Naive thymus-derived CD4-positive, alpha-beta T cell (primary cell): ENCODE results near the gene NHS. TPM values are rescaled to one million over a fixed set of nuclear protein-coding genes. Genes with fewer than 3 reads are reported as not detected.

Experiments
- ATAC-seq: fragments of 150-1000 bp; cut with Tn5 transposase; 2 replicates; pipeline ENCODE4 v1.10.0; 2021; ENCODE audit warnings: mild to moderate bottlenecking, moderate library complexity
- CTCF ChIA-PET: fragments of 350-600 bp; sonication (Branson Sonifier 250); formaldehyde crosslinking; loops from one replicate; lab custom pipeline; 2021; ENCODE audit warnings: antibody characterized with exemption; lab: Charles Lee
- POLR2A ChIA-PET: fragments of 350-600 bp; sonication (Branson Sonifier 250); formaldehyde crosslinking; loops from one replicate; lab custom pipeline; 2021; ENCODE audit warnings: antibody characterized with exemption, inconsistent platforms; lab: Charles Lee
- DNase-seq, 9 donors: peaks; one replicate each; pipeline versions ENCODE4 v3.0.0 to v3.0.0-alpha.2; 2020 to 2022; ENCODE audit warnings: mixed read lengths in 1 of 9
- H3K27ac ChIP-seq: one replicate; pipeline ENCODE4 v1.7.0; 2013; ENCODE audit warnings: mild to moderate bottlenecking, low read depth, low read length, moderate library complexity
- H3K27me3 ChIP-seq, 2 donors: one replicate each; pipeline ENCODE4 v1.7.0; 2013; ENCODE audit warnings: low read length in 2 of 2, mild to moderate bottlenecking in 2 of 2, moderate library complexity in 2 of 2; ENCODE audit not compliant: control insufficient read depth in 2 of 2, insufficient read depth in 2 of 2
- H3K36me3 ChIP-seq, 3 experiments: 1 replicate in 2 of 3; 2 replicates in 1 of 3; pipeline ENCODE4 v1.7.0; 2013; ENCODE audit warnings: low read length in 3 of 3, mild to moderate bottlenecking in 3 of 3, moderate library complexity in 1 of 3; ENCODE audit not compliant: insufficient read depth in 3 of 3, control insufficient read depth in 2 of 3
- H3K4me1 ChIP-seq, 2 donors: one replicate each; pipeline ENCODE4 v1.7.0; 2013; ENCODE audit warnings: low read length in 2 of 2, mild to moderate bottlenecking in 2 of 2, moderate library complexity in 1 of 2; ENCODE audit not compliant: control insufficient read depth in 2 of 2, insufficient read depth in 2 of 2
- H3K4me3 ChIP-seq: 2 replicates; pipeline ENCODE4 v1.7.0; 2013; ENCODE audit warnings: mild to moderate bottlenecking, low read length
- H3K9me3 ChIP-seq, 3 experiments: 1 replicate in 2 of 3; 2 replicates in 1 of 3; pipeline ENCODE4 v1.7.0; 2013; ENCODE audit warnings: low read length in 3 of 3; ENCODE audit not compliant: control insufficient read depth in 2 of 3
- H3K27ac Mint-ChIP-seq, 9 donors: one replicate each; pipeline ENCODE4 v1.8.0; 2020 to 2022; ENCODE audit warnings: mixed read lengths in 9 of 9, mild to moderate bottlenecking in 8 of 9, moderate library complexity in 5 of 9, inconsistent platforms in 2 of 9
- H3K27me3 Mint-ChIP-seq, 5 donors: one replicate each; pipeline ENCODE4 v1.8.0; 2021 to 2022; ENCODE audit warnings: mixed read lengths in 5 of 5, mild to moderate bottlenecking in 1 of 5
- H3K36me3 Mint-ChIP-seq, 5 donors: one replicate each; pipeline ENCODE4 v1.8.0; 2020 to 2022; ENCODE audit warnings: mixed read lengths in 5 of 5, mild to moderate bottlenecking in 3 of 5, inconsistent platforms in 1 of 5
- H3K4me1 Mint-ChIP-seq, 7 donors: one replicate each; pipeline ENCODE4 v1.8.0; 2020 to 2022; ENCODE audit warnings: mixed read lengths in 7 of 7, mild to moderate bottlenecking in 3 of 7, inconsistent platforms in 1 of 7
- H3K4me3 Mint-ChIP-seq, 10 donors: one replicate each; pipeline ENCODE4 v1.8.0; 2020 to 2022; ENCODE audit warnings: mild to moderate bottlenecking in 10 of 10, mixed read lengths in 10 of 10, moderate library complexity in 6 of 10, inconsistent platforms in 2 of 10
- H3K9me3 Mint-ChIP-seq, 11 donors: one replicate each; pipeline ENCODE4 v1.8.0; 2020 to 2022; ENCODE audit warnings: mixed read lengths in 11 of 11, mild to moderate bottlenecking in 4 of 11, inconsistent platforms in 1 of 11, moderate library complexity in 1 of 11
- intact Hi-C, 2 donors: fragments of 100-400 bp; cut with micrococcal nuclease; formaldehyde crosslinking; loops; one replicate each; pipeline ENCODE4 v1.15.1; 2023
- polyA plus RNA-seq, 2 donors: library from polyadenylated mRNA; unstranded; fragments of 300-500 nt; fragmentation: Illumina TruSeq; gene quantifications; one replicate each; pipeline ENCODE4 v1.2.3, GENCODE V29; 2021
- total RNA-seq, 6 experiments: library from RNA in 5 of 6; stranded (reverse) in 5 of 6; gene quantifications; 1 replicate in 5 of 6; 2 replicates in 1 of 6; pipeline ENCODE4 v1.2.3 and lab custom pipeline; 2021 to 2026

Gene NHS
- total and polyA plus RNA-seq, 7 experiments from 2014 or later, result 0.02 to 2.6 (median 0.32) TPM; not detected in 1

DNA sequence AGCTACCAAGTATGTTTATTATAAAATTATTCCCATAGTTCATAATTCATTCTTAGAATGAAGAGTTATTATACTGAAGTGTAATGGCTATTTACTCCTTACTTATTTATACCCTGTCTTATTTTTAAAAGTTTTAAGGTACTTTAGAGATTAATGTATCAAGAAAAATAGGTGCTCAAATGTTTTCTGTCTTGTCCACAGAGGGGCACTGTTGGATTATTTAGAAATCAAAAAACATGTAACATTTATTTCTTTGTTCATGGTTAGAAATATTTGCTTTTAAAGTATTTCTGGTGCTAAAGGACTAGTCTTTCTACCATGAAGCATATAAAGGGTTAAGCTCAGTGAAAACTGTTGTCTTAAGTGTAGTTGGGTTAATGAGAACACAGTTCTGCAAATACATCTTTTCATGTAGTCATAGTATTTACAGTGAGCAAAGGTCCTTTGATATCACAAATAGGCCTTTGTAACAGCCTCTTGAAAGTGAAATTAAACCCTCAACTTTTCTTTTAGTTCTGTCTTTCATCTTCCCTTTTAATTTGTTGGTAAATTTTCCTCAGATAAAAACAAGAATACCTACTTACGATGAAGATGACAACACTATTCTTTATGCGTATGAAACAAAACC is 370.0 kb downstream of the NHS start:
- peaks cover 0 to 2% (median 0%) of the 10 kb centered on the region in 11 donors for H3K9me3 Mint-ChIP-seq
- CTCF ChIA-PET, result interaction anchor here (0.6 to 1.3 kb wide), 4 partner anchors 69 to 645 kb away, joined by 3 to 5 read pairs (median 4); no protein-coding TSS in a partner anchor
- Histone ChIP-seq H3K4me3 (no peak overlapping the region), H3K36me3 (peaks cover 0 to 11% (median 0%) of the 10 kb centered on the region in 3 experiments), H3K9me3 (no peaks in the 10 kb centered on the region), H3K4me1 (peaks cover 0 to 9% of the 10 kb centered on the region in 2 donors), H3K27ac (no peak overlapping the region), H3K27me3 (no peaks in the 10 kb centered on the region)
- peaks cover 0 to 29% (median 0%) of the 10 kb centered on the region in 5 donors for H3K27me3 Mint-ChIP-seq
- ATAC-seq (peak; percentile 34), DNase-seq (peak in 4 of 9 donors; percentile 27 to 32 (median 28))
- H3K27ac Mint-ChIP-seq, result no peak overlapping the region
- peaks cover 3 to 66% (median 46%) of the 10 kb centered on the region in 7 donors for H3K4me1 Mint-ChIP-seq
- intact Hi-C loops, result loop anchor here (1.0 to 5.0 kb wide), 8 partner anchors 44 to 1587 kb away; partner anchors contain the start of gene RAI2 (in 1 of the 2)
- peaks cover 0 to 8% (median 0%) of the 10 kb centered on the region in 5 donors for H3K36me3 Mint-ChIP-seq
- POLR2A ChIA-PET, result no interaction called here
- H3K4me3 Mint-ChIP-seq, result no peak overlapping the region

DNA sequence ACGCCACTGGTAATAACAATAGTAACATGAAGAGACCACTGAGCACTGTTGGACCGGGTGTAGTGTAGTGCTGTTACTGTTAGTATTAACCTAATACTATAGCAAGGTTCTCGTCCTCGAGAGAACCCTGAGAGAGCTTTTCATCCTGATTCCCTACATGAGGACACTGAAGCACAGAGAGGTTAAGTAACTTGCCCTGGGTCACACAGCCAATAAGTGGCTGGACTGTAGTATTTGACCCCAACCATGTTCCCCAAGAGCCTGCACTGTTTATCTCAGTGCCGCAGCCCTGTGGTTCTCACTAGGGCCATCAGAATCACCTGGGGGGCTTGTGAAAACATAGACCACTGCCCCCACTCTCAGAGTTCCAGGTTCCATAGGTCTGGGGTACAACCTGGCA is 372.7 kb downstream of the NHS start:
- Histone ChIP-seq H3K9me3 (no peaks in the 10 kb centered on the region), H3K36me3 (peaks cover 0 to 26% (median 0%) of the 10 kb centered on the region in 3 experiments), H3K4me3 (no peak overlapping the region), H3K4me1 (no peaks in the 10 kb centered on the region), H3K27ac (no peak overlapping the region), H3K27me3 (no peaks in the 10 kb centered on the region)
- intact Hi-C loops, result loop anchor here in 1 of 2 donors (5.0 kb wide), 1 partner anchor 1585 kb away; no protein-coding TSS in a partner anchor
- Mint-ChIP-seq H3K27me3 (peaks cover 0 to 8% (median 0%) of the 10 kb centered on the region in 5 donors), H3K4me1 (peaks cover 0 to 43% (median 25%) of the 10 kb centered on the region in 7 donors), H3K36me3 (peaks cover 0 to 17% (median 0%) of the 10 kb centered on the region in 5 donors), H3K27ac (peak overlapping the region in 3 of 9 donors; percentile 73 to 94 (median 79)), H3K4me3 (no peak overlapping the region), H3K9me3 (peaks cover 0 to 2% (median 0%) of the 10 kb centered on the region in 11 donors)
- ATAC-seq (no peak), DNase-seq (no peak)
- ChIA-PET CTCF (no interaction called here), POLR2A (no interaction called here)

DNA sequence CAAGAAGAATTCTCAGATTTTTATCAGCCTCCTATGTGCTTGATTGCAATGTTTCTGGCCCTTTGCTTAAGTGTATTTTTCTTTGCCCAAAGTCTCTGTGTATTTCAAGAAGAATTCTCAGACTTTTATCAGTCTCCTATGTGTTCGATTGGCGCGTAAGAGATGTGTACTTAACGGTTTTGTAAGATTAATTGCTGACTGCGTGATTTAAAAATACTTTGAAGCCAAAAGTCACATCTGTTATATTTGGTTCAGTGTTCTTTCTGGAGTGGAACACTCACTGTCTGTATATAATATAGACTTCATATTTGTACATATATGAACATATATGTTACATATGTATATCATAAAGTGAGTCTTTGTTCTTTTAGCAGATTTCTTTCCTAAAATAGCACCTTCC is 373.7 kb downstream of the NHS start:
- ATAC-seq, result no peak
- no peak overlapping the region for H3K4me3 ChIP-seq
- CTCF ChIA-PET, result no interaction called here
- peaks cover 0 to 17% (median 0%) of the 10 kb centered on the region in 5 donors for H3K36me3 Mint-ChIP-seq
- no peak overlapping the region for H3K4me3 Mint-ChIP-seq
- no peak overlapping the region for H3K27ac ChIP-seq
- no peaks in the 10 kb centered on the region for H3K27me3 ChIP-seq
- H3K36me3 ChIP-seq, result peaks cover 0 to 29% (median 0%) of the 10 kb centered on the region in 3 experiments
- POLR2A ChIA-PET, result interaction anchor here (0.6 kb wide), 1 partner anchor 632 kb away, joined by 3 read pairs; no protein-coding TSS in a partner anchor
- peak overlapping the region in 1 of 9 donors; percentile 38 for H3K27ac Mint-ChIP-seq
- no peak for DNase-seq
- H3K27me3 Mint-ChIP-seq, result peaks cover 0 to 2% (median 0%) of the 10 kb centered on the region in 5 donors
- no peaks in the 10 kb centered on the region for H3K9me3 ChIP-seq
- H3K9me3 Mint-ChIP-seq, result peaks cover 0 to 2% (median 0%) of the 10 kb centered on the region in 11 donors
- intact Hi-C loops, result loop anchor here in 1 of 2 donors (5.0 kb wide), 1 partner anchor 1584 kb away; no protein-coding TSS in a partner anchor
- H3K4me1 ChIP-seq, result no peaks in the 10 kb centered on the region
- peaks cover 0 to 33% (median 16%) of the 10 kb centered on the region in 7 donors for H3K4me1 Mint-ChIP-seq

DNA sequence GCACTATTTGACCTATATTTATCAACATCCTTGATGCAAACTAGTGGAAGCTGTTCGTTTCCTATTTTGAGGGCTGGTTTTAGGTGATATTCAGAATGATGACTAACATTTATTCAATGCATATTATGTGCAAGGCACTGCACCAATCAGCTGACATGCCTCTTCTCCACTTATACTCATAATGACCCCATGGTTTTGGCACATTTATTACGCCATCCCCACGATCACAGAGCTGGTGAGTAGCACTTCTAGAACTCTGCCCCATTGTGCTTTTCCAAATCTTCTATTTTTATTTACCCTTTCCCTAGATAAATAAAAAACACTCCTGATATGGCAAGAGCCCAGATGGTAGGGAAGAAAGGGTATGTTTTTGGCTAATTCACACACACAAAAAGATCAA is 375.4 kb downstream of the NHS start:
- ChIA-PET CTCF (interaction anchor here (0.6 kb wide), 1 partner anchor 856 kb away, joined by 5 read pairs; no protein-coding TSS in a partner anchor), POLR2A (interaction anchor here (0.6 kb wide), 1 partner anchor 380 kb away, joined by 3 read pairs; no protein-coding TSS in a partner anchor)
- H3K27ac ChIP-seq, result no peak overlapping the region
- Mint-ChIP-seq H3K36me3 (peaks cover 0 to 17% (median 0%) of the 10 kb centered on the region in 5 donors), H3K9me3 (peaks cover 0 to 2% (median 0%) of the 10 kb centered on the region in 11 donors), H3K4me3 (no peak overlapping the region), H3K4me1 (peaks cover 0 to 21% (median 12%) of the 10 kb centered on the region in 7 donors), H3K27me3 (no peaks in the 10 kb centered on the region), H3K27ac (peak overlapping the region in 2 of 9 donors; percentile 13 to 33)
- H3K4me3 ChIP-seq, result no peak overlapping the region
- peaks cover 0 to 29% (median 0%) of the 10 kb centered on the region in 3 experiments for H3K36me3 ChIP-seq
- DNase-seq (no peak), ATAC-seq (no peak)
- intact Hi-C loops, result no loop called here
- H3K9me3 ChIP-seq, result no peaks in the 10 kb centered on the region
- no peaks in the 10 kb centered on the region for H3K4me1 ChIP-seq
- H3K27me3 ChIP-seq, result no peaks in the 10 kb centered on the region

DNA sequence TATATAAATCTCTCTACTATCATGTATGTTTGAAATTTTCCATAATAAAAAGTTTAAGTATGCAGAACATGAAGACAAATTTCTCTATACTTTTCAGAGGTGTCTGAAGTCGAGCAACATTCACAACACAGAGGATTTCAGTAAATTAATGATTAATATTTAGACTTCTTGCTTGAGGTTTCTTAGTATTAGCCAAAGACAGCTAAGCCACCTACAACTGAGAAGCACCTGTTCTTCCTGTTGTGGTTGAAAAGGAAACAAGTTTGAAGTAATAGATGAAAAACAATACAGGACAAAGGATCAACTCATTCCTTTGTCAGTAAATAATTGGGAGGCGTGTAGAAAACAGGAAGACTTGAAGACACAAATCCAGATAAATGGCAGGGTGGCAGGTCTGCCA is 383.4 kb downstream of the NHS start:
- intact Hi-C loops, result no loop called here
- ATAC-seq (no peak), DNase-seq (no peak)
- no peaks in the 10 kb centered on the region for H3K4me1 ChIP-seq
- no peak overlapping the region for H3K27ac ChIP-seq
- H3K36me3 Mint-ChIP-seq, result no peaks in the 10 kb centered on the region
- ChIA-PET CTCF (no interaction called here), POLR2A (no interaction called here)
- H3K27me3 ChIP-seq, result no peaks in the 10 kb centered on the region
- H3K9me3 ChIP-seq, result no peaks in the 10 kb centered on the region
- H3K27ac Mint-ChIP-seq, result peak overlapping the region in 1 of 9 donors; percentile 57
- H3K36me3 ChIP-seq, result no peaks in the 10 kb centered on the region
- no peak overlapping the region for H3K4me3 ChIP-seq
- H3K27me3 Mint-ChIP-seq, result no peaks in the 10 kb centered on the region
- no peak overlapping the region for H3K4me3 Mint-ChIP-seq
- peaks cover 0 to 1% (median 0%) of the 10 kb centered on the region in 11 donors for H3K9me3 Mint-ChIP-seq
- peaks cover 0 to 18% (median 13%) of the 10 kb centered on the region in 7 donors for H3K4me1 Mint-ChIP-seq

DNA sequence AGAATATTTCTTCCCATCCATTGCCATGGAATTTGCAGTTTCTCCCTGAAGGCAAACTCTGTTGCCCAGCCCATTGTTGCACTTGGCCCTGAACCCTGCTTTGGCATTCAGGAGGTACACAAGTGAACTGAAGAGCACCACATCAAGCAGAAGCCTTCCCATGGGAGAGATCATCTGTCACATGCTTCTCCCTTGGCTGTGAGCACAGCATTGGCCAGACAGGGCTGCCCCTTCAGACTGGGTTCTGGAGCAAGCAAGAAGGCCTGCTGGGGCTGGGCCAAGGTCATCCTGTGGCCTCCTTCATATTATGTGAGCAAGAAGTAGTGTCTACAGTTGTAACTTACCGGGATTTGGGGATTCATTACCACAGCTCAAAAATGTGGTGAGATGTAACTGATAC is 385.0 kb downstream of the NHS start:
- ChIA-PET POLR2A (no interaction called here), CTCF (no interaction called here)

More for the DNA sequence above, 385.0 kb downstream of the NHS start:
- H3K4me3 Mint-ChIP-seq, result no peak overlapping the region
- intact Hi-C loops, result no loop called here
- H3K27me3 Mint-ChIP-seq, result no peaks in the 10 kb centered on the region
- H3K27ac Mint-ChIP-seq, result peak overlapping the region in 1 of 9 donors; percentile 7
- no peak for DNase-seq
- no peak overlapping the region for H3K27ac ChIP-seq
- H3K9me3 ChIP-seq, result no peaks in the 10 kb centered on the region
- no peaks in the 10 kb centered on the region for H3K36me3 Mint-ChIP-seq
- H3K36me3 ChIP-seq, result no peaks in the 10 kb centered on the region
- no peaks in the 10 kb centered on the region for H3K4me1 ChIP-seq
- no peaks in the 10 kb centered on the region for H3K27me3 ChIP-seq
- peaks cover 0 to 18% (median 13%) of the 10 kb centered on the region in 7 donors for H3K4me1 Mint-ChIP-seq
- peaks cover 0 to 1% (median 0%) of the 10 kb centered on the region in 11 donors for H3K9me3 Mint-ChIP-seq
- no peak for ATAC-seq
- no peak overlapping the region for H3K4me3 ChIP-seq
